Activated naive CD4-positive, alpha-beta T cell (primary cell): ENCODE data around the gene BCAN.

Experiments used
- DNase-seq, 4 experiments: peaks; one replicate each; lab custom pipeline; 2025; lab: John Stamatoyannopoulos, UW

Gene BCAN

DNA sequence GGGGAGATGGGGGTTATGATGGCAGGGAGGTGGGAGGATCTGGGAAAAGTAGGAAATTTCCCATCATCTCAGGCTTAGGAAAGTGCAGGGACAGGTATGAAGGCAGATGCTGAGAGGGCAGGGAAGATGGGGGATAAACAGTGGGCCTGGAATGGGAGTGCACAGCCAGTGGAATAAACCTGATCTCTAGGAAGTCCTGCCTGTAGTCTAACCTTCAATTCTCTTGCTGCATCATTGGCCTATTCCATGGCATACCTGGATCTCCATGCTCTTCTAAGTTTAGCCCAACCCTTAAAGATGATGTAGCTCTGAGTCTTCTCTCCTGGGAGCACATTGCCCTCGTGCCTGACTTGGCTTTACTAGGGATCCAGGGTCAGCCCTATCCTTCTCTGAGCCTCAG is 2.7 kb downstream of the BCAN start:
- DNase-seq: no peak

DNA sequence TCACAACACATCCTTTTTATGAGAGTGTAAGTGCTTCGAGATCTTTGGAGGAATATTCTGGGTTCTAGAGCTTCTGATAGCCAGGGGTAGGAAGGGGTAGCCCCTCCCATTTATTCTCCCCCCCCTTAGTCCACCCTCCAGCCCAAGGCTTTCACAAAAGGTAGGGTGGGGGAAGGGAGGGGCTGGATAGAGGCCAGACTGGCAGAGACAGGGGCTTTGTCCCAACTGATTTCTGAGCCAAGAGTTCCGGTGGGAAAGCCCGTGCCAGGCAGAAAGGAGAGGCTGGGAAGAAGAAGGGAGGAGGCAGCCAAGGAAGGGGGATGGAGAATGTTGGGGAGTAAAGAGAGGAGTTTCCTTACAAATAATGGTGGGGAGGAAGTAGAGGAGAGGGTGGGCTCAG is 3.1 kb downstream of the BCAN start:
- DNase-seq: no peak

DNA sequence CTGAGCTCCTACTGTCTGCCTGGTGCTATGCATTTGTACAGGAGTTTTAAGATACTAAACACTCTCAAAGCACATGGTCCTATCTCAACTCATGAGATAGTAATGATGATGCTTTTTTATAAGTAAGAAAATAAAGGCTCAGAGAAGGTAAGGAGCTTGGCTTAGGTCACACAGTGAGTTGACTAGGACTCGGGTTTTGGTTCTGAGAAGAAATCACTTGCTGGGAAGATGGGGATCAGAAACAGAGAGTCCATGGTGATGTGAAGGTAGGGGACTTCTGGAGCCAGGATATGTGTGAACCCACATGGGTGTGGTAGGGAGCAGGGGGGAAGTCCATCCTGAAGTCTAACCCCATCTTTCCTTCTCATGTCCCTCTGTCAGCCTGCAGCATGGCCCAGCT is 3.7 kb downstream of the BCAN start:
- no peak for DNase-seq

DNA sequence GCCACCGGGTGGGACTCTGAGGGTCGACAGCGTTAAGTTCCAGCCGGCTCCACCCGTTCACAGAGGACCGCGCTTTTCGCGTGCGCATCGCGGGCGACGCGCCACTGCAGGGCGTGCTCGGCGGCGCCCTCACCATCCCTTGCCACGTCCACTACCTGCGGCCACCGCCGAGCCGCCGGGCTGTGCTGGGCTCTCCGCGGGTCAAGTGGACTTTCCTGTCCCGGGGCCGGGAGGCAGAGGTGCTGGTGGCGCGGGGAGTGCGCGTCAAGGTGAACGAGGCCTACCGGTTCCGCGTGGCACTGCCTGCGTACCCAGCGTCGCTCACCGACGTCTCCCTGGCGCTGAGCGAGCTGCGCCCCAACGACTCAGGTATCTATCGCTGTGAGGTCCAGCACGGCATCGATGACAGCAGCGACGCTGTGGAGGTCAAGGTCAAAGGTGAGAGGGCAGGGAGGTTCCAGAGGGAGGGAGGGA is 4.9 kb downstream of the BCAN start:
- no peak for DNase-seq

DNA sequence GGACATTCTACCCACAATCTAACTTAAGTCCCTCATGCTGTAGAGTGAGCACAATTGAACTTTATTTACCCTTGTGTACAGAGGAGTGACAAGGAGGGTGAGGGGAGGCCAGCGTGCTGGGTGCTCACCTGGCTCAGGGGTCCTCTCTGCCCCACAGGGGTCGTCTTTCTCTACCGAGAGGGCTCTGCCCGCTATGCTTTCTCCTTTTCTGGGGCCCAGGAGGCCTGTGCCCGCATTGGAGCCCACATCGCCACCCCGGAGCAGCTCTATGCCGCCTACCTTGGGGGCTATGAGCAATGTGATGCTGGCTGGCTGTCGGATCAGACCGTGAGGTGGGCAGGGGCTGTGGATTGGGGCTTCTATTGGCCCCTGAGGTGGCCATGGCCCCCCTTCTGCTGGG is 5.4 kb downstream of the BCAN start:
- no peak for DNase-seq

DNA sequence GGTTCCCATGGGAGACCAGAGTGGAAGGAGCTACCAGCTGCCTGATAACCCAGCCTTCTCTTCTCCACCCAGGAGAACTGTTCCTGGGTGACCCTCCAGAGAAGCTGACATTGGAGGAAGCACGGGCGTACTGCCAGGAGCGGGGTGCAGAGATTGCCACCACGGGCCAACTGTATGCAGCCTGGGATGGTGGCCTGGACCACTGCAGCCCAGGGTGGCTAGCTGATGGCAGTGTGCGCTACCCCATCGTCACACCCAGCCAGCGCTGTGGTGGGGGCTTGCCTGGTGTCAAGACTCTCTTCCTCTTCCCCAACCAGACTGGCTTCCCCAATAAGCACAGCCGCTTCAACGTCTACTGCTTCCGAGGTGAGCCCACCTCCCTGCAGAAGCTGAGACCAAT is 6.6 kb downstream of the BCAN start:
- DNase-seq: no peak

DNA sequence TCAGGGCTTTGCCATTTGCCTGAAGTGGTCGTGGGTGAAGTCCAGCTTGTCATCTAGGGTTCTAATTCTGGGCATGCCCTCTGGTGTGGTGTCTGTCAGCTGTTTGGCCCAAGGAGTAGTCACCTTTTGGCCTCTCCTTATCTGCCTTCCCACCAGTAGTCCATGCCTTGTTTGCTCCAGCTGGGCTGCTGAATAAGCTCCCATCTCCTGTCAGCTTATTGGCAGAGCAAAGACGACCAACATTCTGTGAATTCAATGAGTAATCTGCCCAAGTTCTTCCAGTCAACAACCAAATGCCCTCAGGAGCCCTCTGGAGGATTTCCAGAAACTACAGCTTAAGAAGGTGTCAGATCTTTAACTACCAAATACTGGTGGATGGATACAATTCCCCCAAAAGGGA is 7.0 kb downstream of the BCAN start:
- DNase-seq: no peak

DNA sequence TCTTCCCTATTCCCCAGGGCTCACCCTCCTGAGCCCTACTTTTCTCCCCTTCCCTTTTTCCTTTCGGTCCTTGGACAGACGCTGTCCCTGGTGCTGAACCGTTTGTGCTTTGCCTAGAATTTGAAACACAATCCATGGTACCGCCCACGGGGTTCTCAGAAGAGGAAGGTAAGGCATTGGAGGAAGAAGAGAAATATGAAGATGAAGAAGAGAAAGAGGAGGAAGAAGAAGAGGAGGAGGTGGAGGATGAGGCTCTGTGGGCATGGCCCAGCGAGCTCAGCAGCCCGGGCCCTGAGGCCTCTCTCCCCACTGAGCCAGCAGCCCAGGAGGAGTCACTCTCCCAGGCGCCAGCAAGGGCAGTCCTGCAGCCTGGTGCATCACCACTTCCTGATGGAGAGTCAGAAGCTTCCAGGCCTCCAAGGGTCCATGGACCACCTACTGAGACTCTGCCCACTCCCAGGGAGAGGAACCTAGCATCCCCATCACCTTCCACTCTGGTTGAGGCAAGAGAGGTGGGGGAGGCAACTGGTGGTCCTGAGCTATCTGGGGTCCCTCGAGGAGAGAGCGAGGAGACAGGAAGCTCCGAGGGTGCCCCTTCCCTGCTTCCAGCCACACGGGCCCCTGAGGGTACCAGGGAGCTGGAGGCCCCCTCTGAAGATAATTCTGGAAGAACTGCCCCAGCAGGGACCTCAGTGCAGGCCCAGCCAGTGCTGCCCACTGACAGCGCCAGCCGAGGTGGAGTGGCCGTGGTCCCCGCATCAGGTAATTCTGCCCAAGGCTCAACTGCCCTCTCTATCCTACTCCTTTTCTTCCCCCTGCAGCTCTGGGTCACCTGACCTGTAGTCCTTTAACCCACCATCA is 10.4 kb downstream of the BCAN start:
- no peak for DNase-seq

DNA sequence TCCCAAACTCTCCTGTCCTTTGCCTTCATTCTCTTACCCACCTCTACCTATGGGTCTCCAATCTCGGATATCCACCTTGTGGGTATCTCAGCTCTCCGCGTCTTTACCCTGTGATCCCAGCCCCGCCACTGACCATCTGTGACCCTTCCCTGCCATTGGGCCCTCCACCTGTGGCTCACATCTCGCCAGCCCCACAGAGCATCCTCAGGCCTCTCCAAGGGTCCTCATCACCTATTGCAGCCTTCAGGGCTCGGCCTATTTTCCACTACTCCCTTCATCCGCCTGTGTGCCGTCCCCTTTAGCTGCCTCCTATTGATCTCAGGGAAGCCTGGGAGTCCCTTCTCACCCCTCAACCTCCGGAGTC is 11.1 kb downstream of the BCAN start:
- DNase-seq: no peak

DNA sequence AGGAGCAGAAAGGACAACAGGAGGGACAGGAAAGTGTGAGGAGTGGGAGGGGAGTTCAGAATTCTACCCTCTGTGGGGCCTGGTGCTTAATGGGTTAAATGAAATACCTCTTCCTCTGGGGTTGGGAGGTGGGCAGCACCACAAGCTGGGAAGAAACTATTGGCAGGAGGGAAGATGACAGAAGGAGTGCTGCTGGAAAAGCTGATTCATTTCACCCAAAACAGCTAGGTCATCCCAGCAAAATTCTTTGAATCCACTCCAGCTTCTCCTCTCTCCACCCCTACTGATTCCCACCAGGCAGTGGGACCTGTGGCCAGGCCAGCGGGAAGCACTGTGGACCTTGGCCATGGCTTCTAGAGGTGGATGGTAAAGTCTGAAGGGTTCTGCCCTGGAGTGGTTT is 12.8 kb downstream of the BCAN start:
- no peak for DNase-seq

DNA sequence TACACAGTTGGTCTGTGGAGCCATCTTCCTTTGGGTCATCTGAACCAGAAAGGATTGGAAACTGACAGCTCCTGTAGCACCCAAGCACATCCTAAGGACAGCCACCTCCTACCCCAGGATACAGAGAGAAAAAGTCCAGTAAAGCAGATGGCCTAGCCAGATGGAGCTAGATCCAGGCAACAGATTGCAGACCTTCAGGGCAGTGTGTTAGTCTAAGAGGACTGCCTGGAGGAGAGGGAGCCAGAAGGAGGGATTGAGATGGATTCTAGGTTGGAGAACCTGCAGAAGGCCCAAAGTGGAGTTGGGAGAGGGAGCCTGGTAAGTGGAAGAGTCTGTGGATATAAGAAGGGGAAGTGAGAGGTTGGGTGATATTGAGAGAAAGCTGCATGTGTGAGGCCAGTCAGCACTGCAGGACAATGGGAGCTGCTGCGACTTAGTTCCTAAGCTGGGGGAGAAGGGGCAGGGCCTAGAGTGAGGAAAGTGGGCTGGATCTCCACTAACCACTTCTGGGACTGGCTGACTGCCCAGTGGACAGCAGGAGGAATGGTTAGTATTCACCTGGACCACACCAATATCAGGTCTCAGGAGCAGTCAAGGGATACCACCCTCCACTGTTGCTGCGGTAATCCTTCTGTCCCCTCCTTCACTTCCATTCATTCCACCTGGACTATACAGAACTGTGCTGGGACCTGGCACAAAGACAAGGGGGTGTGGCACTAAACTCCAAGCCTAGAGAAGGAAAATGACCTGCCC is 13.4 kb downstream of the BCAN start:
- no peak for DNase-seq

DNA sequence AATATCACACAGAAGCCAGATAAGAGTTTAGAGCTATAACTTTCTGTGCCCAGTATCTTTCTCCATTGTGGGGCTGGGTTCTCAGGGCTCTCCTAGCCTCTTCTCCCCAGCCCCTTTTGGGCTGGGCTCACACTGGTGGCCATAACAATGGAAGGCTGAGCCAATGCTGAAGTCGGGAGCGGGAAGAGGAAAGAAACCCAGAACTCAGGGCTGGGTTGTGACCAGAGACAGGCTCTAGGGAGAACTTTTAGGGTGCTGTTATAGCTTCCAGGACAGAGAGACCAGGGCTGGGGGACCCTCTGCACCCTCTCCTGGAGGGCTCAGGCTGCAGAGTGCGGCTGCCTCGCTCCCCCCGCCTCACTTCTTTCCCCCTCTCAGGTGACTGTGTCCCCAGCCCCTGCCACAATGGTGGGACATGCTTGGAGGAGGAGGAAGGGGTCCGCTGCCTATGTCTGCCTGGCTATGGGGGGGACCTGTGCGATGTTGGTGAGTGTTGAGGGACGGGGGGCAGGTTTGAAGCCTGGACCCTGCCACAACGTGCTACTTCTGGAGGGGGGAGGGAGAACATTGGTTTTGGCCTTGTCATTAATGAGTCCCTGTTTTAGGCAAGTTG is 14.1 kb downstream of the BCAN start:
- DNase-seq: no peak

DNA sequence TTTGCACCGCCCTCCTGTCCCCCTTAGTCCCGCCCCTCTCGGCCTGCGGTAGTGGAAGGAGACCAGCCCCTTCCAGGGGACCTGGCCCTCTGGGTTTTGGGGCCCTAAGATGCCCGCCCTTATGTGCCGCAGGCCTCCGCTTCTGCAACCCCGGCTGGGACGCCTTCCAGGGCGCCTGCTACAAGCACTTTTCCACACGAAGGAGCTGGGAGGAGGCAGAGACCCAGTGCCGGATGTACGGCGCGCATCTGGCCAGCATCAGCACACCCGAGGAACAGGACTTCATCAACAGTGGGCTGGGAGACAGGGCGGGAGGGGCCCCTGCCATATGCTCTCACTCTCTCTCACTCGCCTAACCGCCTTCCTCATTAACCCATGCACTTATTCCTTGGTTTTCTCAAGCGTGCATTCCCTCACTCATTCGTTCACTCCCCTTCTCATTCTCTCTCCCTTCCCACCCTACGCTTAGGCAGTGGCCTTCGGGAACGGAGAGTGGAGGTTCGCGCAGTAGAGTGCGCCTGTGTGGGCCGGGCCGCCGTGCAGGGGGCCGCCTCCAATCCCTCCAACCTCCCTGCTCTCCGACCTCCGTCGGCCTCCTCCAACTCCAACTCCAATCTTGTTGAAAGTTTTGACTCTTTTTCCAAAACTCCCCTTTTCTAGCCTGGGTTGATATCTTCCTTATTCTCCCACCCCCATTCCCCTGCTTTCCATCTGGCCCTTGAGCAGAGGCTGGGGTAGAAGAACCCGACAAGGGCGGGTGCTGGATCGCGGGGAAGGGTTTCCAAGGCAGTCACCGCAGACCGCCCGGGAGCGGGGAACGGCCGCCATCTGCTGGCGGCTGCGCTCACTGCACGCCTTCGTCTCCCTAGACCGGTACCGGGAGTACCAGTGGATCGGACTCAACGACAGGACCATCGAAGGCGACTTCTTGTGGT is 15.2 kb downstream of the BCAN start:
- peak; percentile 40 to 70 (median 60) for DNase-seq

DNA sequence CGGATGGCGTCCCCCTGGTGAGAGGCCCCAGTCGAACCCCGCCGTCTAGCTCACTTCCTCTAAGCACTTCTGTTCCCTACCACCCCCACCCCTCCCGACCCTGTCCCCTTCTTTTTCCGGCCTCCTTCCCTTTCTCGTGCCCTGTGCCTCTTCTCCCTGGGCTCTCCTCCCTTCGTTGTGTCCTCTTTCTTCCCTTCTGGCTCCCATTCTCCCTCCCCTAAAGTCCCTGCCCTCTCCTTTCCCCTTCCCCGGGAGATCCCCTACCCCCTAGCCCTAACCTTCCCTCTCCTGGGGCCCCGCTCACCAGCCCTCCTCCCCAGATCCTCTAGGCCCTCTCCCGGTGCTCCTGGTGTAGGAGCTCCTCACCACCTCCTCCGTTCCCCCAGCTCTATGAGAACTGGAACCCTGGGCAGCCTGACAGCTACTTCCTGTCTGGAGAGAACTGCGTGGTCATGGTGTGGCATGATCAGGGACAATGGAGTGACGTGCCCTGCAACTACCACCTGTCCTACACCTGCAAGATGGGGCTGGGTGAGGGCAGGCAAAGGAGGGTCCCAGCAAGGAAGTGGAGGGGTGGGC is 15.9 kb downstream of the BCAN start:
- DNase-seq: no peak

DNA sequence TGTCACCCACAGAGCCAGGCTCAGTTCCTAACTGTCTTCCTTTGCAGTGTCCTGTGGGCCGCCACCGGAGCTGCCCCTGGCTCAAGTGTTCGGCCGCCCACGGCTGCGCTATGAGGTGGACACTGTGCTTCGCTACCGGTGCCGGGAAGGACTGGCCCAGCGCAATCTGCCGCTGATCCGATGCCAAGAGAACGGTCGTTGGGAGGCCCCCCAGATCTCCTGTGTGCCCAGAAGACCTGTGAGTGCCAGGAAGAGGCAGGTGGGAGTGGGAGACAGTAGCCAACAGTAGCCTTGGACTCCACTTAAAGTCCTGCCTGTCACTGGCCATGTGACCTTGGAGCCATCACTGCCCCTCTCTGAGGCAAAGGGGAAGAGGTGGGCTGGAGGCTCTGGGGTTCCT is 16.6 kb downstream of the BCAN start:
- no peak for DNase-seq

DNA sequence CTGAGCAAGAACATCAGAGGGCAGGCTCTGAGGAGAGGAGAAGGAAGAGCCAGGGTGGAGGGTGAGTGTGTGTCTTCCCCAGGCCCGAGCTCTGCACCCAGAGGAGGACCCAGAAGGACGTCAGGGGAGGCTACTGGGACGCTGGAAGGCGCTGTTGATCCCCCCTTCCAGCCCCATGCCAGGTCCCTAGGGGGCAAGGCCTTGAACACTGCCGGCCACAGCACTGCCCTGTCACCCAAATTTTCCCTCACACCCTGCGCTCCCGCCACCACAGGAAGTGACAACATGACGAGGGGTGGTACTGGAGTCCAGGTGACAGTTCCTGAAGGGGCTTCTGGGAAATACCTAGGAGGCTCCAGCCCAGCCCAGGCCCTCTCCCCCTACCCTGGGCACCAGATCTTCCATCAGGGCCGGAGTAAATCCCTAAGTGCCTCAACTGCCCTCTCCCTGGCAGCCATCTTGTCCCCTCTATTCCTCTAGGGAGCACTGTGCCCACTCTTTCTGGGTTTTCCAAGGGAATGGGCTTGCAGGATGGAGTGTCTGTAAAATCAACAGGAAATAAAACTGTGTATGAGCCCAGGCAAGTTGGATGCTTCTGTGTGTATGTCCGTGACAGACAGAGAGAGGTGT is 17.1 kb downstream of the BCAN start:
- DNase-seq: no peak

DNA sequence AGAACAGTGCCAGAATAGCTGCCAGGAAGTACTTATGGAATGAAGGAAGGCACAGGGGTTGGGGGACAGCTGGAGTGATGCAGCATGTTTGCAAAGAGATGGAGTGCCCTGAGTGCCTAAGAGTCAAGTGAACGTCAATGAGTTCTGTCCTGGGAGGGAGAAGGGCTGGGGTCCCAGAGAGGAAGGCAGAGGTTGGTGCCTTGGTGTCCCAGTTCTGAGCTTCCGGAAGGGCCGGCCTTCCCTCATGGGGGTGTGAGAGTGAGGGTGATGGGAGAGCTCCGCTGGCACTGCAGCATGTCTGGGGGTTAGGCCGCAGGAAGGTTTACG is 17.7 kb downstream of the BCAN start:
- DNase-seq: no peak

DNA sequence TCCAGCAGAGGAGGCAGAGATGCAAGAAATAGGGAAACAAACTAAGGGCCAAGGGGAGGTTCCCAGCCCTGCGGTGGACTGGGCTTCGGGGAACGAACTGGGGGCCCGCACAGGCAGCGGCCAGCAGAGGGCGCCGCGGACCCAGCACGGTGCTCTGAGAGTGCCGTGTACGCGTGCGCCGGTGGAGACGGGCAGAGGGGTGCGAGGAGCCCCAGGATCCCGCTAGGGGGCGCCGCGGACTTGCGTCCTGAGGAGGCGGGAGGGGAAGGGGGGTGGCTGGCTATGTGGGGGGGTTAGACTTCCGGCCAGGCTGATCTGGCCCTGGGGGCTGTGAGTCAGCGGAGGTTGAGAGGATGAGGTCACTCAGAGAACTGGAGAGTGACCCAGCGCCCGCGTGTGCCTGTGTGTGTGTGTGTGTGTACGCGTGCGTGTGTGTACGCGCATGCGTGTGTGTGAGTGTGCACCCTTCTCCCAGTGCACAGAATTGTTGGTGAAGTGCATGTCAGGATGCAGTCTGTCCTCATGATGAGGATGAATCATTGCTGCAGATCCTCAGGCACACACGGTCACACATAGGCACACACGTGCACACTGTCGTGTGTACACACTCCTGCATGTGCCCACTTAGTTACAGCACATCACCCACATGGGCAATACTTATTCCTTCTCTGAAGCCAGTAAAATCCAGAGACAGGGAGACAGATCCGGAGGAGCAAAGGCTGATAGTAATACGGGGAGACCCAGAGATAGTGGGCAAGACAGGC is 18.3 kb downstream of the BCAN start:
- DNase-seq: peak; percentile 72 to 92 (median 83)

DNA sequence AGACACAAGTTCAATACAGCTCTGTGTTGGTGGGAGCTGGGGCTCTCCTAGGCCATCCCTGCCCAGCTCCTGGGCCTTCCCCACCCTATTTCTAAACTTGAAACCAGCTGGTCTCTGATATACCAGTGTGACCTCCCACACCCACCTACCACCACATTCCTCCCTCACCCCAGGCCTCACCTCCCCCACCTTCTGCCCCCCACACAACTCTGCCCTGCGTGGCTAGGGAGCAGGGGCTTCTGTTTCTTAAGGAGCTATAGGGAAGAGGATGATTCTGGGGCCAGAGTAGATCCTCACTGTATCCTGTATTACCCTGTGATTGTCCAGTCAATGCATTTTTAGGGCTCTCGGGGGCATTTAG is 18.8 kb downstream of the BCAN start:
- DNase-seq: no peak

DNA sequence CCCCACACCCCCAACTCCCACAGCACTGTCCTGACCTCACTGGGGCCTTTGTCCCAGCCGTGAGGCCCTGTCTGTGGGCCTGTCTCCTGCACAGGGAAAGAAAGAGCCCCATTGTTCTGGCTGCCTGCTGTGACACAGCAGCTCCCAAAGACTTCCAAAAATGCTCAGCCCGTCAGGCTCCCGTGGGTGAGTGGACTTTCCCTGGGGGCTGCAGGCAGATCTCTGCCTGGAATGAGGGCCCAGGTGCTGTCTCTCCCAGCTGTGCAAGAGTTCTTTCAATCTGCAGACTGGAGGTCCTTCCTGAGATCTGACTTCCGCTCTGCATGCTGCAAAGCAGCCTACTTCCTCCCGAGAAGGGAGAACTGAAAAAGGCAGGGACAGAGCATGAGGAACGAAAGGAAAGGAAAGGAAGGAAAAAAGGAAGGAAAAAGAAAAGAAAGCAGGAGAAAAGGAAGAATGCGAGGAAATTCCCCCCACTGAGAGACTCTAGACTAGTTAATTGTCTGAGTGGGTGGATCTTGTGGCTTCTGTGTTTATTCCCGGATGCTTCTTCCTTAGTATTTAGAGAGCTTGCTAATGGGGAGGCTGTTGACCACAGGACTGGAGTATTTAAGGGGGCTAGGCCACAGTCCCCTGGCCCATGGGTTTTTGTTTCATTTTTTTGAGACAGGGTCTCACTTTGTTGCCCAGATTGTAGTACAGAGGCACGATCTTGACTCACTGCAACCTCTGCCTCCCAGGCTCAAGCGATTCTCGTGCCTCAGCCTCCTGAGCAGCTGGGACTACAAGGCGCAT is 20.3 kb downstream of the BCAN start:
- no peak for DNase-seq
